Body of pancreas (tissue), 4 donors: Measurements from ENCODE around the gene RAD21L1. TPM values are rescaled to one million over a fixed set of nuclear protein-coding genes. Genes with fewer than 3 reads are reported as not detected.

Source experiments
- ATAC-seq: fragments of 150-250 bp; one replicate; pipeline ENCODE4 v1.9.1; 2016
- DNase-seq, 4 donors: peaks; one replicate each; pipeline ENCODE4 v3.0.0-alpha.2; 2019
- H3K27ac ChIP-seq, 4 donors: fragments of 200-600 bp; sonication (generic); 1 replicate in 3 of 4; 2 replicates in 1 of 4; pipeline versions ENCODE4 v1.5.1 to v1.6.1; 2016 to 2019; ENCODE audit warnings: mild to moderate bottlenecking in 1 of 4, mixed read lengths in 1 of 4, moderate library complexity in 1 of 4
- H3K27me3 ChIP-seq, 2 donors: fragments of 200-600 bp; sonication (generic); one replicate each; pipeline ENCODE4 v1.6.0; 2016; ENCODE audit warnings: mild to moderate bottlenecking in 1 of 2
- H3K36me3 ChIP-seq, 2 donors: fragments of 200-600 bp; sonication (generic); replicated peaks in 1 of 2; 2 replicates each; pipeline ENCODE4 v1.5.1; 2016; ENCODE audit warnings: low read depth in 2 of 2; ENCODE audit not compliant: insufficient read depth in 1 of 2
- H3K4me1 ChIP-seq: fragments of 200-600 bp; sonication (generic); one replicate; pipeline ENCODE4 v1.6.0; 2016
- H3K4me3 ChIP-seq, 2 donors: fragments of 200-600 bp; sonication (generic); 1 replicate in 1 of 2; 2 replicates in 1 of 2; pipeline ENCODE4 v1.5.1; 2016 to 2019
- H3K9me3 ChIP-seq, 3 donors: fragments of 200-600 bp; sonication (generic); 1 replicate in 2 of 3; 2 replicates in 1 of 3; pipeline ENCODE4 v1.5.1; 2016
- POLR2A ChIP-seq, 3 donors: fragments of 450-650 bp; IDR thresholded peaks; one replicate each; pipeline ENCODE4 v1.6.1; 2016; ENCODE audit warnings: antibody characterized with exemption in 3 of 3, mild to moderate bottlenecking in 2 of 3
- WGBS, 2 donors: methylation state at CpG; one replicate each; pipeline ENCODE4 v1.1.5; 2017; 5-methylcytosine and 5-hydroxymethylcytosine counted together
- intact Hi-C: fragments of 100-400 bp; cut with DNase I; formaldehyde crosslinking; loops from one replicate; pipeline ENCODE4 v1.15.1; 2023
- total RNA-seq, 2 donors: library from RNA; depleted of rRNA; stranded (reverse); fragments of >200 nt; gene quantifications; one replicate each; pipeline ENCODE4 v1.1.0, GENCODE V29; 2016
- TF ChIP-seq, protein P1 (sequence below), 7 experiments: fragments of 450-650 bp in 4 of 7; fragments of 200-600 bp in 3 of 7; sonication (generic) in 3 of 7; IDR thresholded peaks; one replicate each; pipeline ENCODE4 v1.5.1; 2016 to 2019; ENCODE audit warnings: antibody characterized with exemption in 7 of 7

Gene RAD21L1
- total RNA-seq, 2 donors from 2014 or later, result not detected

DNA sequence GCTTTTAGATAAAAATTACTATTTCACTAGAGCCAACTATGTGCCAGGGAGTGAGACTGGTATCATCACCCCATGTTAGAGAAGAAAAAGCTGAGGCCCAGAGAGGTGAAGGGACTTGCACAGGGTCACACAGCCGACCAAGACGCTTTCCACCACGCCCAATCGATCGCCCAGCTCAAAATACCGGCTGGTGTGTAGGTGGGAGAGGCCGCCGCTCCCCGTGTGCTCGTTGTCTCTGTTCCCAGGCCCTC, 40.0 kb downstream of the RAD21L1 start:
- Histone ChIP-seq H3K9me3 (no peaks in the 10 kb centered on the region), H3K27me3 (no peaks in the 10 kb centered on the region), H3K4me1 (peaks cover 11% of the 10 kb centered on the region), H3K36me3 (no peaks in the 10 kb centered on the region), H3K27ac (peak overlapping the region in 3 of 4 donors; percentile 38 to 54 (median 48)), H3K4me3 (peak overlapping the region; percentile 47 to 72)
- TF ChIP-seq, protein P1, sequence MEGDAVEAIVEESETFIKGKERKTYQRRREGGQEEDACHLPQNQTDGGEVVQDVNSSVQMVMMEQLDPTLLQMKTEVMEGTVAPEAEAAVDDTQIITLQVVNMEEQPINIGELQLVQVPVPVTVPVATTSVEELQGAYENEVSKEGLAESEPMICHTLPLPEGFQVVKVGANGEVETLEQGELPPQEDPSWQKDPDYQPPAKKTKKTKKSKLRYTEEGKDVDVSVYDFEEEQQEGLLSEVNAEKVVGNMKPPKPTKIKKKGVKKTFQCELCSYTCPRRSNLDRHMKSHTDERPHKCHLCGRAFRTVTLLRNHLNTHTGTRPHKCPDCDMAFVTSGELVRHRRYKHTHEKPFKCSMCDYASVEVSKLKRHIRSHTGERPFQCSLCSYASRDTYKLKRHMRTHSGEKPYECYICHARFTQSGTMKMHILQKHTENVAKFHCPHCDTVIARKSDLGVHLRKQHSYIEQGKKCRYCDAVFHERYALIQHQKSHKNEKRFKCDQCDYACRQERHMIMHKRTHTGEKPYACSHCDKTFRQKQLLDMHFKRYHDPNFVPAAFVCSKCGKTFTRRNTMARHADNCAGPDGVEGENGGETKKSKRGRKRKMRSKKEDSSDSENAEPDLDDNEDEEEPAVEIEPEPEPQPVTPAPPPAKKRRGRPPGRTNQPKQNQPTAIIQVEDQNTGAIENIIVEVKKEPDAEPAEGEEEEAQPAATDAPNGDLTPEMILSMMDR (IDR thresholded peaks at IDR 0.05), result no peak
- TF ChIP-seq POLR2A (IDR thresholded peaks at IDR 0.05), result no peak
- WGBS, 2 donors, result 0 to 7% methylated on average over 6 to 10 of the region's 10 CpGs
- no peak for ATAC-seq
- no peak for DNase-seq
- intact Hi-C loops, result no loop called here

GRCh38 chr20:1266167-1266973, 40.5 kb downstream of the RAD21L1 start, which contains the start of gene SNPH:
Gene SNPH (plus strand): TSS chr20:1266294. CDS start chr20:1296240, 29,946 bp downstream.
- no peaks in the 10 kb centered on the region for H3K27me3 ChIP-seq
- peak within 1 kb of the TSS; percentile 47 to 72 for H3K4me3 ChIP-seq
- H3K9me3 ChIP-seq, result no peaks in the 10 kb centered on the region
- peaks cover 11% of the 10 kb centered on the region for H3K4me1 ChIP-seq
- intact Hi-C loops, result no loop called here
- no peaks in the 10 kb centered on the region for H3K36me3 ChIP-seq
- peak within 1 kb of the TSS in 3 of 4 donors; percentile 38 to 54 (median 48) for H3K27ac ChIP-seq
- TF ChIP-seq POLR2A (IDR thresholded peaks at IDR 0.05), result peak in 1 of 3 donors; percentile 30
- TF ChIP-seq, protein P1 (IDR thresholded peaks at IDR 0.05), result no peak
- 0 to 1% methylated on average over 12 to 53 of the region's 61 CpGs for WGBS, 2 donors
- peak; percentile 87 for ATAC-seq
- DNase-seq, result peak; percentile 66 to 81 (median 73)

DNA sequence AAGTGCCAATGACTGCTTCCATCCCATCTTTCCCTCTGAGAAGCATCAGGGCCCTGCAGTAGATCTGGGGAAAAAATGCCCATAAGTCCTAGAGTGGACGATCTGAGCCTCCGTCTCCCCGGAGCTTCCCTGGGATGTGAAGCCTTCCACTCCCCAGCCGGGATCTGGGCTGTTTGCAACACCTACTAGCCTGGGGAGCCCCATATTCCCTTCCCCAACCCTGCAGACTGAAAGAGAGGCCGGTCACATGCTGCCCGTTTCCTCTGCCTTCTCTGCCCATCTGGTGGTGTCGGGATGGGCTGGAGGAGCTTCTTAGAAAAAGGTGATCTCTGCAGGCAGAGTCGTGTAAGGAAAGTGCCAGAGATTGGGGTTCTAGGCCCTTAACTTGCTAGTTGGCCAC, 41.3 kb downstream of the RAD21L1 start:
- ATAC-seq (no peak), DNase-seq (no peak)
- Histone ChIP-seq H3K27ac (no peak overlapping the region), H3K36me3 (no peaks in the 10 kb centered on the region), H3K9me3 (no peaks in the 10 kb centered on the region), H3K4me1 (peaks cover 11% of the 10 kb centered on the region), H3K27me3 (no peaks in the 10 kb centered on the region), H3K4me3 (no peak overlapping the region)
- 69 to 78% methylated on average over 8 of the region's 8 CpGs for WGBS, 2 donors
- intact Hi-C loops, result no loop called here
- TF ChIP-seq, protein P1 (IDR thresholded peaks at IDR 0.05), result no peak
- TF ChIP-seq POLR2A (IDR thresholded peaks at IDR 0.05), result no peak

GRCh38 chr20:1267809-1268374, 42.0 kb downstream of the RAD21L1 start:
- ATAC-seq (no peak), DNase-seq (no peak)
- Histone ChIP-seq H3K4me1 (peaks cover 11% of the 10 kb centered on the region), H3K9me3 (no peaks in the 10 kb centered on the region), H3K27ac (no peak overlapping the region), H3K27me3 (no peaks in the 10 kb centered on the region), H3K36me3 (no peaks in the 10 kb centered on the region), H3K4me3 (no peak overlapping the region)
- intact Hi-C loops, result no loop called here
- 93 to 96% methylated on average over 3 of the region's 3 CpGs for WGBS, 2 donors
- TF ChIP-seq, protein P1 (IDR thresholded peaks at IDR 0.05), result no peak
- TF ChIP-seq POLR2A (IDR thresholded peaks at IDR 0.05), result no peak
